Glutamatergic neuron (in vitro differentiated cells): ENCODE measurements around the gene ACACB. TPM values are rescaled to one million over a fixed set of nuclear protein-coding genes. Genes with fewer than 3 reads are reported as not detected.

ENCODE experiments used
- DNase-seq: peaks from one replicate; pipeline ENCODE4 v3.0.0; 2022
- H3K27ac Mint-ChIP-seq: one replicate; pipeline ENCODE4 v1.8.0; 2020; ENCODE audit warnings: mild to moderate bottlenecking, mixed read lengths, inconsistent platforms; ENCODE audit not compliant: unreplicated experiment
- H3K27me3 Mint-ChIP-seq: one replicate; pipeline ENCODE4 v1.8.0; 2020; ENCODE audit warnings: mild to moderate bottlenecking, moderate library complexity, mixed read lengths, inconsistent platforms; ENCODE audit not compliant: unreplicated experiment
- H3K36me3 Mint-ChIP-seq: one replicate; pipeline ENCODE4 v1.8.0; 2020; ENCODE audit warnings: mild to moderate bottlenecking, mixed read lengths, inconsistent platforms; ENCODE audit not compliant: unreplicated experiment
- H3K4me1 Mint-ChIP-seq: one replicate; pipeline ENCODE4 v1.8.0; 2020; ENCODE audit warnings: mild to moderate bottlenecking, low read depth, mixed read lengths, inconsistent platforms; ENCODE audit not compliant: unreplicated experiment
- H3K4me3 Mint-ChIP-seq: one replicate; pipeline ENCODE4 v1.8.0; 2020; ENCODE audit warnings: mild to moderate bottlenecking, mixed read lengths, inconsistent platforms; ENCODE audit not compliant: unreplicated experiment
- H3K9me3 Mint-ChIP-seq: one replicate; pipeline ENCODE4 v1.8.0; 2020; ENCODE audit warnings: mild to moderate bottlenecking, moderate library complexity, mixed read lengths, inconsistent platforms; ENCODE audit not compliant: unreplicated experiment
- CTCF ChIP-seq: fragments of 200-600 bp; sonication (generic); IDR thresholded peaks from one replicate; pipeline ENCODE4 v1.5.0; 2021; ENCODE audit not compliant: partially characterized antibody, unreplicated experiment
- total RNA-seq: library from RNA; stranded (reverse); fragmentation: NEBNext Ultra II Directional; extraction: Animal tissue kit (Norgen Biotek cat#: 25700); gene quantifications from one replicate; pipeline ENCODE4 v1.2.1, GENCODE V29; 2021; ENCODE audit not compliant: unreplicated experiment

ACACB gene
- total RNA-seq, 1 donor from 2014 or later, result 3.8 TPM

GRCh38 chr12:109173443-109174240, 57.3 kb downstream of the ACACB start:
- Mint-ChIP-seq H3K36me3 (no peaks in the 10 kb centered on the region), H3K9me3 (no peaks in the 10 kb centered on the region), H3K27me3 (no peaks in the 10 kb centered on the region), H3K4me3 (no peak overlapping the region), H3K27ac (no peak overlapping the region), H3K4me1 (no peaks in the 10 kb centered on the region)
- TF ChIP-seq CTCF, result no peak
- DNase-seq, result no peak

- no peak for DNase-seq
- H3K4me3 Mint-ChIP-seq, result no peak overlapping the region
- H3K36me3 Mint-ChIP-seq, result no peaks in the 10 kb centered on the region
- no peaks in the 10 kb centered on the region for H3K27me3 Mint-ChIP-seq
- no peaks in the 10 kb centered on the region for H3K9me3 Mint-ChIP-seq
- no peak for TF ChIP-seq CTCF
- no peaks in the 10 kb centered on the region for H3K4me1 Mint-ChIP-seq
- H3K27ac Mint-ChIP-seq, result no peak overlapping the region
Observed at GRCh38 chr12:109174468-109174867, 58.1 kb downstream of the ACACB start.

DNA sequence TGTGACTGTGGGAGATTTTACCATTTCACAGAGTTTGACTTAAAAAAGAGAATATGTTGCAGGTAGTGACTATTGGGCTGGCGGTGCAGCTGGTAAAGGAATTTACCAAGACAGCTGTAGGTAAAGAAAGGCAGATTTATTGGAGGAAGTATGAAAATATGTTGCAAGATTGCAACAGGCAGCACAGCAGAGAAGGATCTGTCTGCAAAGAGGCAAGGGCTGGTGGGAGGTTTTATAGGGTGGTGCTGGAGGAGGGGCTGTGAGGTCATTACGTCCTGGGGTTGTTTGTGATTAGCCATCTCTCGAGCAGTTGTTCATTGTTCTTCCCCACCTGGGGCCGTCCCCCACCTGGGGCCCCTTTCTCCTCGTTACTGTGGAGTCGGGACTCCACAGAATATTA, 62.1 kb downstream of the ACACB start:
- no peak overlapping the region for H3K4me3 Mint-ChIP-seq

DNA sequence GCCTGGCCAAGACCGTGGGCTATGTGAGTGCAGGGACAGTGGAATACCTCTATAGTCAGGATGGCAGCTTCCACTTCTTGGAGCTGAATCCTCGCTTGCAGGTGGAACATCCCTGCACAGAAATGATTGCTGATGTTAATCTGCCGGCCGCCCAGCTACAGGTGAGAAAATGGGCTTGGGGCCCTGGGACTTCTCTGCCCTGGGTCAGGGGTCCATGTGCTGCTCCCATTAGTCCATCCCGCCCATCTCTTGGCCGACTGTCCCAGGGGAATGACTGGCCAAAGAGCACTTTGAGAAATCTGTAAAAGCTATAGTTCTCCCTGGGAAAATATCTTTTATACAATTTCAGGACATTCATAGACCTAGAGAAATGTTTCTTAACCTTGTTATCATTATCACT, 63.5 kb downstream of the ACACB start:
- no peaks in the 10 kb centered on the region for H3K9me3 Mint-ChIP-seq
- no peak overlapping the region for H3K27ac Mint-ChIP-seq
- no peak overlapping the region for H3K4me3 Mint-ChIP-seq
- TF ChIP-seq CTCF, result no peak
- no peak for DNase-seq
- peaks cover 8% of the 10 kb centered on the region for H3K36me3 Mint-ChIP-seq
- no peaks in the 10 kb centered on the region for H3K27me3 Mint-ChIP-seq
- H3K4me1 Mint-ChIP-seq, result no peaks in the 10 kb centered on the region

More for the DNA sequence above, 62.1 kb downstream of the ACACB start:
- Mint-ChIP-seq H3K4me1 (no peaks in the 10 kb centered on the region), H3K9me3 (no peaks in the 10 kb centered on the region), H3K36me3 (peaks cover 8% of the 10 kb centered on the region), H3K27me3 (no peaks in the 10 kb centered on the region), H3K27ac (no peak overlapping the region)
- DNase-seq, result no peak
- TF ChIP-seq CTCF, result no peak

DNA sequence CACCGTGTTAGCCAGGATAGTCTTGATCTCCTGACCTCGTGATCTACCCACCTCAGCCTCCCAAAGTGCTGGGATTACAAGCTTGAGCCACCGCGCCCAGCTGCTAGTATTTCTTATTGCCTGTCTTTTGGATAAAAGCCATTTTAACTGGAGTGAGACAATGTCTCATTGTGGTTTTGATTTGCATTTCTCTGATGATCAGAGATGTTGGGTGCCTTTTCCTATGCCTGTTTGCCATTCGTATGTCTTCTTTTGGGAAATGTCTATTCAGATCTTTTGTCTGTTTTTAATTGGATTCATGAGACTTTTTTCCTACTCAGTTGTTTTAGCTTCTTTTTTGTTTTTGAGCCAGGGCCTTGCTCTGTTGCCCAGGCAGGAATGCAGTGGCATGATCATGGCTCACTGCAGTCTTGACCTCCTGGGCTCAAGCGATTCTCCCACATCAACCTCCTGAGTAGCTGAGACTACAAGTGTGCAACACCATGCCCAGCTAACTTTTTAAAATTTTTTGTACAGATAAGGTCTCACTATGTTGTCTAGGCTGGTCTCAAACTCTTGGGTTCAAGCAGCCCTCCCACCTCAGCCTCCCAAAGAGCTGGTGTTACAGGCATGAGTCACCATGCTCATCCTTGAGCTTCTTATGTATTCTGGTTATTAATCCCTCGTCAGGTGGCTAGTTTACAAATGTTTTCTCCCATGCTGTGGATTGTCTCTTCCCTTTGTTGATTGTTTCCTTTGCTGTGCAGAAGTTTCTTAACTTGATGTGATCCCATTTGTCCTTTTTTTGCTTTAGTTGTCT, 65.9 kb downstream of the ACACB start:
- TF ChIP-seq CTCF, result no peak
- Mint-ChIP-seq H3K9me3 (no peaks in the 10 kb centered on the region), H3K4me3 (no peak overlapping the region), H3K4me1 (no peaks in the 10 kb centered on the region), H3K27ac (no peak overlapping the region), H3K27me3 (no peaks in the 10 kb centered on the region), H3K36me3 (peaks cover 8% of the 10 kb centered on the region)
- DNase-seq, result no peak
